SK-N-SH treated with all-trans-retinoic acid at 6 μM for 48 hours (cell line): ENCODE measurements around the gene ZNF525.

Source experiments
- CSDC2 ChIP-seq: fragments of 250-450 bp; sonication (Bioruptor Pico); IDR thresholded peaks from 2 replicates; pipeline ENCODE4 v1.5.0; 2020; ENCODE audit warnings: mild to moderate bottlenecking, moderate library complexity
- ZFP3 ChIP-seq: fragments of 250-450 bp; sonication (Bioruptor Pico); IDR thresholded peaks from 2 replicates; pipeline ENCODE4 v1.5.0; 2020; ENCODE audit warnings: mild to moderate bottlenecking, moderate library complexity
- ZNF565 ChIP-seq: fragments of 450-650 bp; formaldehyde crosslinking; conservative IDR thresholded peaks from 2 replicates; pipeline ENCODE4 v1.5.0; 2020; ENCODE audit warnings: low read depth, mild to moderate bottlenecking, moderate library complexity
- TF ChIP-seq, protein P1 (sequence below): fragments of 250-450 bp; sonication (Bioruptor Pico); IDR thresholded peaks from 2 replicates; pipeline ENCODE4 v1.8.0; 2020; ENCODE audit warnings: mild to moderate bottlenecking, moderate library complexity, borderline replicate concordance
- TF ChIP-seq, protein P2 (sequence below): fragments of 250-450 bp; sonication (Bioruptor Pico); IDR thresholded peaks from 2 replicates; pipeline ENCODE4 v1.5.1; 2021; ENCODE audit warnings: mild to moderate bottlenecking, moderate library complexity

DNA sequence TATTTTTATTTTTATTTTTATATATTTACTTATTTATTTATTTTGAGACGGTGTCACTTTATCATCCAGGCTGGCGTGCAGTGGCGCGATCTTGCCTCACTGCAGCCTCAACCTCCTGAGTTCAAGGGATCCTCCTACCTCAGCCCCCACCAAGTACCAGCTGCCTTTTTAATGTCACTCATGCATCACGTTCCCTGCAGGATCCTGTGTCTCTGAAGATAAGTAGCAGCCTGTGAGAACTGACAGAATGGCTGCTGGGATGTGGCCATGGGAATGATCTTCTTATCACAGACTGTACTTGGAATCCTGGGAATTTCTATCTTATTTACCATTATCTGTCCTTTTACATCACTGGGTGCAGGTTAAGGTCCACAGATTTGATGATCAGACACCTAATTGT lies 57.0 kb downstream of the ZNF525 start:
- TF ChIP-seq, protein P1, sequence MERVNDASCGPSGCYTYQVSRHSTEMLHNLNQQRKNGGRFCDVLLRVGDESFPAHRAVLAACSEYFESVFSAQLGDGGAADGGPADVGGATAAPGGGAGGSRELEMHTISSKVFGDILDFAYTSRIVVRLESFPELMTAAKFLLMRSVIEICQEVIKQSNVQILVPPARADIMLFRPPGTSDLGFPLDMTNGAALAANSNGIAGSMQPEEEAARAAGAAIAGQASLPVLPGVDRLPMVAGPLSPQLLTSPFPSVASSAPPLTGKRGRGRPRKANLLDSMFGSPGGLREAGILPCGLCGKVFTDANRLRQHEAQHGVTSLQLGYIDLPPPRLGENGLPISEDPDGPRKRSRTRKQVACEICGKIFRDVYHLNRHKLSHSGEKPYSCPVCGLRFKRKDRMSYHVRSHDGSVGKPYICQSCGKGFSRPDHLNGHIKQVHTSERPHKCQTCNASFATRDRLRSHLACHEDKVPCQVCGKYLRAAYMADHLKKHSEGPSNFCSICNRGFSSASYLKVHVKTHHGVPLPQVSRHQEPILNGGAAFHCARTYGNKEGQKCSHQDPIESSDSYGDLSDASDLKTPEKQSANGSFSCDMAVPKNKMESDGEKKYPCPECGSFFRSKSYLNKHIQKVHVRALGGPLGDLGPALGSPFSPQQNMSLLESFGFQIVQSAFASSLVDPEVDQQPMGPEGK (CRISPR knock-in tag) = no peak
- no peak for TF ChIP-seq CSDC2 (CRISPR knock-in tag)
- TF ChIP-seq ZNF565 (CRISPR knock-in tag) = no peak
- TF ChIP-seq, protein P2, sequence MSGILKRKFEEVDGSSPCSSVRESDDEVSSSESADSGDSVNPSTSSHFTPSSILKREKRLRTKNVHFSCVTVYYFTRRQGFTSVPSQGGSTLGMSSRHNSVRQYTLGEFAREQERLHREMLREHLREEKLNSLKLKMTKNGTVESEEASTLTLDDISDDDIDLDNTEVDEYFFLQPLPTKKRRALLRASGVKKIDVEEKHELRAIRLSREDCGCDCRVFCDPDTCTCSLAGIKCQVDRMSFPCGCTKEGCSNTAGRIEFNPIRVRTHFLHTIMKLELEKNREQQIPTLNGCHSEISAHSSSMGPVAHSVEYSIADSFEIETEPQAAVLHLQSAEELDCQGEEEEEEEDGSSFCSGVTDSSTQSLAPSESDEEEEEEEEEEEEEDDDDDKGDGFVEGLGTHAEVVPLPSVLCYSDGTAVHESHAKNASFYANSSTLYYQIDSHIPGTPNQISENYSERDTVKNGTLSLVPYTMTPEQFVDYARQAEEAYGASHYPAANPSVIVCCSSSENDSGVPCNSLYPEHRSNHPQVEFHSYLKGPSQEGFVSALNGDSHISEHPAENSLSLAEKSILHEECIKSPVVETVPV (CRISPR knock-in tag) = no peak
- no peak for TF ChIP-seq ZFP3 (CRISPR knock-in tag)
